Measurements from ENCODE around the gene COL8A1.

The COL8A1 gene

GRCh38 chr3:99668044-99668443 lies 29.6 kb downstream of the COL8A1 start:
- DNase-seq (ENCODE audit: low read depth in 2 of 2, low spot score in 1 of 2) = no peak

GRCh38 chr3:99669879-99670555 lies 31.6 kb downstream of the COL8A1 start:
- DNase-seq (ENCODE audit: low read depth in 2 of 2, low spot score in 1 of 2) = no peak

- no peak for DNase-seq (ENCODE audit: low read depth in 2 of 2, low spot score in 1 of 2)
Observed at GRCh38 chr3:99670556-99670950, 32.2 kb downstream of the COL8A1 start.

- DNase-seq (ENCODE audit: low read depth in 2 of 2, low spot score in 1 of 2) = no peak
Observed at GRCh38 chr3:99674086-99674789, 35.8 kb downstream of the COL8A1 start.

- no peak for DNase-seq (ENCODE audit: low read depth in 2 of 2, low spot score in 1 of 2)
Observed at GRCh38 chr3:99678023-99678422, 39.6 kb downstream of the COL8A1 start.

GRCh38 chr3:99678896-99679295 lies 40.5 kb downstream of the COL8A1 start:
- no peak for DNase-seq (ENCODE audit: low read depth in 2 of 2, low spot score in 1 of 2)

- no peak for DNase-seq (ENCODE audit: low read depth in 2 of 2, low spot score in 1 of 2)
Observed at GRCh38 chr3:99681512-99681911, 43.1 kb downstream of the COL8A1 start.

GRCh38 chr3:99681976-99682375 lies 43.6 kb downstream of the COL8A1 start:
- DNase-seq (ENCODE audit: low read depth in 2 of 2, low spot score in 1 of 2) = no peak

- no peak for DNase-seq (ENCODE audit: low read depth in 2 of 2, low spot score in 1 of 2)
Observed at GRCh38 chr3:99683465-99683864, 45.1 kb downstream of the COL8A1 start.

GRCh38 chr3:99683876-99684275 lies 45.5 kb downstream of the COL8A1 start:
- DNase-seq (ENCODE audit: low read depth in 2 of 2, low spot score in 1 of 2) = no peak

- DNase-seq (ENCODE audit: low read depth in 2 of 2, low spot score in 1 of 2) = no peak
Observed at GRCh38 chr3:99684644-99685043, 46.2 kb downstream of the COL8A1 start.

- no peak for DNase-seq (ENCODE audit: low read depth in 2 of 2, low spot score in 1 of 2)
Observed at GRCh38 chr3:99686469-99686868, 48.1 kb downstream of the COL8A1 start.

- DNase-seq (ENCODE audit: low read depth in 2 of 2, low spot score in 1 of 2) = no peak
Observed at GRCh38 chr3:99686955-99687612, 48.7 kb downstream of the COL8A1 start.

- no peak for DNase-seq (ENCODE audit: low read depth in 2 of 2, low spot score in 1 of 2)
Observed at GRCh38 chr3:99690761-99691369, 52.5 kb downstream of the COL8A1 start.

- DNase-seq (ENCODE audit: low read depth in 2 of 2, low spot score in 1 of 2) = no peak
Observed at GRCh38 chr3:99693636-99694035, 55.2 kb downstream of the COL8A1 start.

- no peak for DNase-seq (ENCODE audit: low read depth in 2 of 2, low spot score in 1 of 2)
Observed at GRCh38 chr3:99696497-99696896, 58.1 kb downstream of the COL8A1 start.

- DNase-seq (ENCODE audit: low read depth in 2 of 2, low spot score in 1 of 2) = no peak
Observed at GRCh38 chr3:99697250-99697649, 58.9 kb downstream of the COL8A1 start.

GRCh38 chr3:99698932-99699331 lies 60.5 kb downstream of the COL8A1 start:
- DNase-seq (ENCODE audit: low read depth in 2 of 2, low spot score in 1 of 2) = no peak

GRCh38 chr3:99699841-99700240 lies 61.4 kb downstream of the COL8A1 start:
- DNase-seq (ENCODE audit: low read depth in 2 of 2, low spot score in 1 of 2) = no peak

- DNase-seq (ENCODE audit: low read depth in 2 of 2, low spot score in 1 of 2) = no peak
Observed at GRCh38 chr3:99700631-99701268, 62.4 kb downstream of the COL8A1 start.

All from stimulated activated CD8-positive, alpha-beta memory T cell treated with anti-CD3 and anti-CD28 coated beads, Interleukin-4, amount 100 ng/mL, for 1 hour (primary cell).